GM18526 (cell line): Measurements from ENCODE around the gene TRIM34.

Experiments used
- POLR2A ChIP-seq: IDR thresholded peaks from 3 replicates; pipeline ENCODE4 v1.6.1; 2011; ENCODE audit not compliant: insufficient read length; ENCODE audit errors: extremely low read depth

TRIM34 gene

GRCh38 chr11:5665051-5665570 is 40.3 kb downstream of the TRIM34 start:
- no peak for TF ChIP-seq POLR2A

GRCh38 chr11:5665746-5666401 is 41.1 kb downstream of the TRIM34 start:
- no peak for TF ChIP-seq POLR2A

DNA sequence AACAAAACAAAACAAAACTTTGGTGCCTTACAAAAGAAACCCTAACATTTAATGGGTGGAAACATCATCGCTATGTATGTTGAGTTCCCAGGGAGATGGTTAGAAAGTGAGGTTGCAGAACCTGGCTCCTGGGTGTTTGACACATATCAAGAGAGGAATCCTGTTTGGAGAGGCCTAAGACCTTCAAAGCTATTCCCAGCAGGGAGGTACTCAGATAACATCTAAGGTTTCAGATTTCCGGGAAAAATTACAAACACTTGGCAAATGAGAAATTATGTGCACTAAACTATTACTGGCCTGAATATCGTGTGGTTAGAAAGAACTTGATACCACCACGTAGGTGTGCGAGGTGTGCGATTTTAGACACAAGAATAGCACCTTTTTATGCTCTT is 41.6 kb downstream of the TRIM34 start:
- TF ChIP-seq POLR2A, result no peak

DNA sequence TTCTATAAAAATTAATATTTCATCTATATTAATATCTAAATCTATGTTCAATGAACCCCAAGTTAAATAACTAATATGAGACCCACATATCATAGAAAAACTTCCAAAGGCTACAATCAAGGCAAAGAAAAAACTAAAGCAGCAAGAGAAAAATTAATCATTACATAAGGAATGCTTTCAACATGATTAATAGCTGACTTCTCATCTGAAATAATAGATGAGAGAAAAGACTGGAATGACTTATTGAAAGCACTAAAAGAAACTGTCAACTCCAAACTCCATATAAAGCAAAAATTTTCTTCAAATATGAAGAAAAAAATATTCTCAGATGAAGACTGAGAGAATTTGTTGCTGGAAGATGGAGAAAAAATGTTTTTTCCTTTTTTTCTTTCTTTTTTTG is 47.0 kb downstream of the TRIM34 start:
- TF ChIP-seq POLR2A, result no peak

DNA sequence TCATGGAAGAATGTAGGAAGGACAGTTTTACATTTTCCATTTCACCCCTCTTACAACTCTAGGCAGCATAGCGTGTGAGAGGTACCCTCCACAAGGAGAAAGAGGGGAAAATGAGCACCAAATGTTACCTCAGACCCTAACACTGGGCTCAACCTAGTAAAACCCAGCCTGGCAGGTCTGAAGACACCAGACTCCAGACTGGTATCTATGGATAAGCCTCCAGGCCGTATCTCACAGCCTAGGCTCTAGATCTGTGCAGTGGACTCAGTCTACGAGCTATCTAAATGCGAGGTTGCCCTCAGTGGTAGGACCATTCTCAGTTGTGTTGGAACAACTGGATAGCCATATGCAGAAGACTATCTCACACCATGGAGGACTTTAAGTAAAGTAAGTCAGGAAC is 49.6 kb downstream of the TRIM34 start:
- no peak for TF ChIP-seq POLR2A

DNA sequence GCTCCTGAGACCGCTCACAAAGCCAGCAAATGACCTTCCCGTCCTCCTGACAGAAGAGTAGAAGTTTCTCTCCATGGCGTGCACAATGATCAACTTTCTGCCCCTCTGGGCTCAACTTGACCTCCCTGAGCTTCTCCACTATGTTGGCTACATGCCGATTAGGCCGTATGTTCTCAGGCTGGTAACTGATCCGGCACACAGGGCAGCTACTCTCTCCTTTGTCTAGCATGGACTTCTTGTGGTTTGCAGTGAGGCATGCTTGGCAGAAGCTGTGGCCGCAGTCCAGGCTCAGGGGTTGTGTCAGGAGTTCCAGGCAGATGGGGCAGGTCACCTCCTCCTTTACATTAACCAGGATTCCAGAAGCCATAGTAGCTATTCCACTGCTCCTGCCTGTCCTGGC is 55.0 kb downstream of the TRIM34 start:
- no peak for TF ChIP-seq POLR2A

- no peak for TF ChIP-seq POLR2A
These were observed 59.3 kb downstream of the TRIM34 start for GRCh38 chr11:5684036-5684645.

GRCh38 chr11:5684646-5685362 is 60.0 kb downstream of the TRIM34 start, which contains the start of gene TRIM5:
Gene TRIM5, minus strand, starts transcription at chr11:5685074. Its CDS starts 4,897 bp downstream, at chr11:5680177.
- peak; percentile 46 for TF ChIP-seq POLR2A

GRCh38 chr11:5686426-5686825 is 61.6 kb downstream of the TRIM34 start:
- TF ChIP-seq POLR2A, result no peak

DNA sequence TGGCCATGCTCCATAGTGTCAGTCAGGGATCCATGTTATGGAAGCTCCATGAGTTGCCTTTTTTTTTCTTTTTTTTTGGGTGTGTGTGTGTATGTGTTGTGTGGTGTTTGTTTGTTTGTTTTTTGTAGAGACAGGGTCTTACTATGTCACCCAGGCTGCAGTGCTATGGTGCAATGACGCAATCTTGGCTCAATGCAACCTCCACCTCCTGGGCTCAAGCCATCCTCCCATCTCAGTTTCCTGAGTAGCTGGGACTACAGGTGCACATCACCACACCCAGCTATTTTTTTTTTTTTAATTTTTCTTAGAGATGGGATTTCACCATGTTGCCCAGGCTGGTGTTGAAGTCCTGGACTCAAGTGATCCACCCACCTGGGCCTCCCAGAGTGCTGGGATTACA is 63.7 kb downstream of the TRIM34 start:
- TF ChIP-seq POLR2A, result no peak

DNA sequence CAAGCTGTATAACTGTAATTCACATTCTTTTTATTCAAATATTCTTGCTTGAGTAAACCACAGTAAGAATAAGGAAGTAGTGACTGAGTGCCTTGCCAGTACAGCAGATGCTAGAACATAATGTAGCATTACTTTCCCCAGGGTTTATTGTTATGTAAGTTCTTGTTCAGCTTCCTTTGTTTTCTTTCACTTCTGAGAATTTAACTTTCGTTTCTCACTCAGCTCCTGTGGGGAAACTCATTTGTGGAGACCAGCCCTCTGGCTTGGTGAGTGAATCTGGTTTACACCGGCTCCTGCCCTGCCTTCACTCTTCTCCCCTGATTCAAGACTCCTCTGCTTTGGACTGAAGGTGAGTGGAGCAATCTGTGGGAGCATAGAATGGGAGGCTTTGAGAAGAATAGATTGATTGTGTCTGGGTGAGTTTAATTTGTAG is 64.8 kb downstream of the TRIM34 start, which contains the start of gene TRIM22:
TRIM22 (plus strand) TSS at position 240 of the 433 bp plus-strand sequence. CDS start 6,443 bp downstream, outside the sequence.
- TF ChIP-seq POLR2A, result peak; percentile 51

DNA sequence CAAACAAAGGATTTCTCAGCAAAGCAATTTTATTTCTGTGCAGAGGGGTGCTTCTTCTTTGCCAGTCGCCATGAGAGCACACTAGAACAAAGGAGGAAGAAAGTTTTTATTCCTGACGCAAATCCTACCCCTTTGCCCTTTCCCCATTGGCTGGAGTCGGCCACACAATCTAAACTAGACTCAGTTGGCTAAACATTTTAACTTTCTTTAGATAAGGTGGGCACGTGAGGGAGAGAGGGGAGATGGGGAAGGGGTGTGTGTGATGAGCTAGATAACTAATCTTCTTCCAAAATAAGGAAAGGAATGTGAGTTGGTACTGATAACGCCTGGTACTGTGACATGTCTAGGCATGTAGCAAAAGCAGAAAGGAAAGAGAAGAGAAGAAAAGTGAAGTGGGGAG is 65.4 kb downstream of the TRIM34 start:
- no peak for TF ChIP-seq POLR2A

GRCh38 chr11:5690736-5691135 is 65.9 kb downstream of the TRIM34 start:
- TF ChIP-seq POLR2A, result peak; percentile 16

GRCh38 chr11:5691964-5692361 is 67.2 kb downstream of the TRIM34 start:
- TF ChIP-seq POLR2A, result no peak
